Left ventricle myocardium inferior (tissue), 1 donor: Measurements from ENCODE around the gene MAPK6. TPM values are rescaled to one million over a fixed set of nuclear protein-coding genes. Genes with fewer than 3 reads are reported as not detected.

ENCODE experiments used
- DNase-seq: peaks from one replicate; pipeline ENCODE4 v3.0.0-alpha.2; 2020
- H3K27ac ChIP-seq: fragments of 200-600 bp; replicated peaks from 2 replicates; pipeline ENCODE4 v1.8.0; 2021
- H3K27me3 ChIP-seq: fragments of 200-600 bp; 2 replicates; pipeline ENCODE4 v1.8.0; 2021; ENCODE audit warnings: low read depth
- H3K36me3 ChIP-seq: fragments of 200-600 bp; 2 replicates; pipeline ENCODE4 v1.8.0; 2021
- H3K4me1 ChIP-seq: fragments of 200-600 bp; 2 replicates; pipeline ENCODE4 v1.8.0; 2021
- H3K4me3 ChIP-seq: fragments of 200-600 bp; 2 replicates; pipeline ENCODE4 v1.8.0; 2021; ENCODE audit warnings: mild to moderate bottlenecking, moderate library complexity
- H3K9me3 ChIP-seq: fragments of 200-600 bp; replicated peaks from 2 replicates; pipeline ENCODE4 v1.8.0; 2021
- intact Hi-C: fragments of 100-400 bp; cut with micrococcal nuclease; formaldehyde crosslinking; loops from one replicate; pipeline ENCODE4 v1.11.0; 2022
- total RNA-seq: library from RNA; stranded (reverse); fragmentation: NEBNext Ultra II Directional; extraction: Animal tissue kit (Norgen Biotek cat#: 25700); gene quantifications from one replicate; pipeline ENCODE4 v1.2.1, GENCODE V29; 2021
- TF ChIP-seq, protein P1 (sequence below): fragments of 200-600 bp; IDR thresholded peaks from 2 replicates; pipeline ENCODE4 v1.8.0; 2021; ENCODE audit warnings: antibody characterized with exemption, mild to moderate bottlenecking, borderline replicate concordance
- donor health status: DM: no; HTN: yes; CAD: no; lungs with severe emphysema.

MAPK6 gene
- total RNA-seq, 1 donor from 2014 or later, result 19.2 TPM

- H3K27ac ChIP-seq, result no peak overlapping the region
- H3K4me3 ChIP-seq, result no peak overlapping the region
- no peak for DNase-seq
- H3K9me3 ChIP-seq, result no peaks in the 10 kb centered on the region
- TF ChIP-seq, protein P1, sequence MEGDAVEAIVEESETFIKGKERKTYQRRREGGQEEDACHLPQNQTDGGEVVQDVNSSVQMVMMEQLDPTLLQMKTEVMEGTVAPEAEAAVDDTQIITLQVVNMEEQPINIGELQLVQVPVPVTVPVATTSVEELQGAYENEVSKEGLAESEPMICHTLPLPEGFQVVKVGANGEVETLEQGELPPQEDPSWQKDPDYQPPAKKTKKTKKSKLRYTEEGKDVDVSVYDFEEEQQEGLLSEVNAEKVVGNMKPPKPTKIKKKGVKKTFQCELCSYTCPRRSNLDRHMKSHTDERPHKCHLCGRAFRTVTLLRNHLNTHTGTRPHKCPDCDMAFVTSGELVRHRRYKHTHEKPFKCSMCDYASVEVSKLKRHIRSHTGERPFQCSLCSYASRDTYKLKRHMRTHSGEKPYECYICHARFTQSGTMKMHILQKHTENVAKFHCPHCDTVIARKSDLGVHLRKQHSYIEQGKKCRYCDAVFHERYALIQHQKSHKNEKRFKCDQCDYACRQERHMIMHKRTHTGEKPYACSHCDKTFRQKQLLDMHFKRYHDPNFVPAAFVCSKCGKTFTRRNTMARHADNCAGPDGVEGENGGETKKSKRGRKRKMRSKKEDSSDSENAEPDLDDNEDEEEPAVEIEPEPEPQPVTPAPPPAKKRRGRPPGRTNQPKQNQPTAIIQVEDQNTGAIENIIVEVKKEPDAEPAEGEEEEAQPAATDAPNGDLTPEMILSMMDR, result no peak
- peaks cover 88% of the 10 kb centered on the region for H3K36me3 ChIP-seq
- H3K4me1 ChIP-seq, result no peaks in the 10 kb centered on the region
- H3K27me3 ChIP-seq, result no peaks in the 10 kb centered on the region
- intact Hi-C loops, result no loop called here
Measured at GRCh38 chr15:52060501-52060900, 41.5 kb downstream of the MAPK6 start.

- intact Hi-C loops, result no loop called here
- no peak for DNase-seq
- no peak overlapping the region for H3K27ac ChIP-seq
- TF ChIP-seq, protein P1, result no peak
- H3K27me3 ChIP-seq, result no peaks in the 10 kb centered on the region
- H3K4me1 ChIP-seq, result no peaks in the 10 kb centered on the region
- H3K36me3 ChIP-seq, result peaks cover 36% of the 10 kb centered on the region
- no peak overlapping the region for H3K4me3 ChIP-seq
- H3K9me3 ChIP-seq, result no peaks in the 10 kb centered on the region
Measured at GRCh38 chr15:52066842-52067544, 48.0 kb downstream of the MAPK6 start.

DNA sequence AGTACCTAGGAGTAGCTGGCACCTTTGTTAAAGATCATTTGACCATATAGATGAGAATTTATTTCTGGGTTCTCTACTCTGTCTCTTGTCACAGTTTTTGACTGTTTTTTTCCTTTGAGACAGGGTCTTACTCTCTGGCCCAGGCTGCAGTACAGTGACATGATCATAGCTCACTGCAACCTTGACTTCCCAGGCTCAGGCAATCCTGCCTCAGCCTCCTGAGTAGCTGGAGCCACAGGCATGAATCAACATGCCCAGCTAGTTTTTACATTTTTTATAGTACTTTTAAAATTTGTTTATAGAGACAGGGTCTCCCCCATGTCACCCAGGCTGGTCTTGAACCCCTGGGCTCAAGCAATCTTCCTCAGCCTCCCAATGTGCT, 48.5 kb downstream of the MAPK6 start:
- Histone ChIP-seq H3K4me3 (no peak overlapping the region), H3K4me1 (no peaks in the 10 kb centered on the region), H3K27ac (no peak overlapping the region), H3K9me3 (no peaks in the 10 kb centered on the region), H3K36me3 (peaks cover 30% of the 10 kb centered on the region), H3K27me3 (no peaks in the 10 kb centered on the region)
- TF ChIP-seq, protein P1, result no peak
- intact Hi-C loops, result no loop called here
- DNase-seq, result no peak

- H3K4me1 ChIP-seq, result no peaks in the 10 kb centered on the region
Measured at GRCh38 chr15:52068004-52068615, 49.1 kb downstream of the MAPK6 start.

DNA sequence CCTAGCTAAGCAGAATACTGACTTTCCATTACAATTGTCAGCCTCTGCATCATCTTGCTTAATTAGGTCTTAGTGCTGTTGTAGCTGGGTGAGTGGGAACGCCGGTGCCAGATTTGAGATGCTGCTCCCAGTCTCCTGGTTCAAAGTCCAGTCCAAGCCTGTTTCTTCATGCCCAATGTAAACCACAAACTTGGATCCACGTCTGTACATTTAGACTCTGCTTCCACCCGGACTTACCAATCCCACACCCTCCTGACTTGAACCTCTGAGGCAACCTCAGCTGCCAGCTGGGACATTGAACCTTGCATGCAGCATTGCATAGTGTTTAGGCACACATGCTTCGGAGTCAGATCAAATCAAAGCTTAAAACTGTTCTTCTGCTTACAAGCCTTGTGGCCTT, 50.5 kb downstream of the MAPK6 start:
- Histone ChIP-seq H3K36me3 (peaks cover 11% of the 10 kb centered on the region), H3K4me1 (no peaks in the 10 kb centered on the region), H3K4me3 (no peak overlapping the region), H3K27ac (no peak overlapping the region), H3K27me3 (no peaks in the 10 kb centered on the region), H3K9me3 (no peaks in the 10 kb centered on the region)
- no peak for DNase-seq
- intact Hi-C loops, result no loop called here
- TF ChIP-seq, protein P1, result no peak

More at GRCh38 chr15:52068004-52068615, 49.1 kb downstream of the MAPK6 start:
- no peak overlapping the region for H3K27ac ChIP-seq
- H3K36me3 ChIP-seq, result peaks cover 24% of the 10 kb centered on the region
- DNase-seq, result no peak
- no peak overlapping the region for H3K4me3 ChIP-seq
- intact Hi-C loops, result no loop called here
- H3K9me3 ChIP-seq, result no peaks in the 10 kb centered on the region
- TF ChIP-seq, protein P1, result no peak
- no peaks in the 10 kb centered on the region for H3K27me3 ChIP-seq
